ENCODE data around the gene GBP6.
"Not testable (repeated sequence)": the region's sequence is repeated elsewhere in the genome, so short reads cannot be mapped to it uniquely, and the experiment has no call there.

GBP6 gene

DNA sequence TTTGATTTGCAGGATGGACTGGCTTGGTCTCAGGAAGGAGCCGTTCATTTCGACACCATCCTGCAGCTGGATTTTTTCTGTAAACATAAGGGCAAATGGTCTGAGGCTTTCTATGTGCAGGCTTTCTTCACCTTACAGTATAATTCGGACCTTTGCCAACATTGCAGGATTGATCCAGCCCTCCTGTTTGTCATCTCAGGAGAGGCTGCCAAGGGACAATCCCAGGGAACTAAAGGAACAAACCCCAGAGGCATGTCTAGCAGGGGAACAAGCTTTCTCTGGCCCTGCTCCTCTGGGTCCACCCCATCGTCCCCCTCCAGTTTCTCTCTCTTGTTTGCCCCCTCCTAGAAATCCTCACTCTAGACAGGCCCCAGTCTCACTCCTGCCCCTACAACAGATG lies 24.8 kb upstream of the GBP6 start:
- FAIRE-seq (no peak), DNase-seq (ENCODE audit: insufficient read length, low spot score) (no peak)
- no peak for TF ChIP-seq CTCF (IDR thresholded peaks at IDR 0.05; ENCODE audit: insufficient read depth, missing control alignments)

- DNase-seq (ENCODE audit: insufficient read length, low spot score); FAIRE-seq: not testable (repeated sequence)
Measured at GRCh38 chr1:89345479-89345878, 18.4 kb upstream of the GBP6 start.

- FAIRE-seq, result no peak
- DNase-seq (ENCODE audit: insufficient read length, low spot score), result no peak
- TF ChIP-seq CTCF (IDR thresholded peaks at IDR 0.05; ENCODE audit: insufficient read depth, missing control alignments), result no peak
Measured at GRCh38 chr1:89347296-89347695, 16.6 kb upstream of the GBP6 start.

DNA sequence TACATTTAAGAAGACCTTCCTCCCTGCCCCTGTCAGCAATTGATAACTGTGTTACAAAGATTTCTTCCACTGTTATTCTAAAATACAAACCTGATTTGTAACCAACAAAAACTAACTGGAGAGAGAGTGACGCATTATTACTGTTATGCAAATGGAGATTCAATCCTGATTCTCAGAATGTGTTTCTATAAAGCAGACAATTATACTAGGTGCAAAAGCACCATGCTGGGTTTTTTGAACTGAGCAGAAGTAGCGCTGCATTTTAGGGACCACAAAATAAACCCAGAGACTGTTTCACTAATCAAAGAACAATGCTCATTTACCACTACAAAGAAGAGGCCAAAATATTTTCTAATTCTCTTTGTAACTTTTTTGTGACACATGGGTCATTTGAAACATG lies 13.6 kb upstream of the GBP6 start:
- FAIRE-seq, result no peak
- TF ChIP-seq CTCF (IDR thresholded peaks at IDR 0.05; ENCODE audit: insufficient read depth, missing control alignments), result no peak

GRCh38 chr1:89351597-89352311 lies 12.1 kb upstream of the GBP6 start:
- no peak for TF ChIP-seq CTCF (IDR thresholded peaks at IDR 0.05; ENCODE audit: insufficient read depth, missing control alignments)
- FAIRE-seq, result no peak
- DNase-seq (ENCODE audit: insufficient read length, low spot score), result no peak

More for the DNA sequence above, 13.6 kb upstream of the GBP6 start:
- no peak for DNase-seq (ENCODE audit: insufficient read length, low spot score)

- DNase-seq (ENCODE audit: insufficient read length, low spot score), result no peak
- TF ChIP-seq CTCF (IDR thresholded peaks at IDR 0.05; ENCODE audit: insufficient read depth, missing control alignments), result no peak
- no peak for FAIRE-seq
Measured at GRCh38 chr1:89352421-89352820, 11.4 kb upstream of the GBP6 start.

GRCh38 chr1:89354205-89354604 lies 9.7 kb upstream of the GBP6 start:
- TF ChIP-seq CTCF (IDR thresholded peaks at IDR 0.05; ENCODE audit: insufficient read depth, missing control alignments), result no peak
- DNase-seq (ENCODE audit: insufficient read length, low spot score) (no peak), FAIRE-seq (no peak)

- DNase-seq (ENCODE audit: insufficient read length, low spot score) (no peak), FAIRE-seq (no peak)
- TF ChIP-seq CTCF (IDR thresholded peaks at IDR 0.05; ENCODE audit: insufficient read depth, missing control alignments), result no peak
Measured at GRCh38 chr1:89355056-89355455, 8.8 kb upstream of the GBP6 start.
